ENCODE results near the gene SMG1. TPM values are rescaled to one million over a fixed set of nuclear protein-coding genes. Genes with fewer than 3 reads are reported as not detected.
"Not testable (repeated sequence)": the region's sequence is repeated elsewhere in the genome, so short reads cannot be mapped to it uniquely, and the experiment has no call there.

SMG1 gene
- total RNA-seq, 1 experiment from 2014 or later: 96.4 TPM

DNA sequence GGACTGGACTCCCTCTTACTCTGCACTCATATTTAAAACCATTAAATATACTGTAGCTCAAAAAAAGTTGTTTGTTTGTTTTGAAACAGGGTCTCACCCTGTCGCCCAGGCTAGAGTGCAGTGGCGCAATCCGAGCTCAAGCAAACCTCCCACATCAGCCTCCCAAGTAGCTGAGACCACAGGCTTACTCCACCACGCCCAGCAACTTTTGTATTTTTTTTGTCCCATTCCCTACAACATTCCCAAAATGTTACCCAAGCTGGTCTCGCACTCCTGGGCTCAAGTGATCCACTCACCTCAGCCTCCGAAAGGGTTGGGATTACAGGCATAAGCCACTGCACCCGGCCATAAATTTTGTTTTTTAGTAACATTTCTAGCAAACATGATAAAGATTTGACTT is 23.4 kb downstream of the SMG1 start:
- H4K5ac ChIP-seq (ENCODE audit: insufficient read length, low read depth, low read length); H3K9ac ChIP-seq (ENCODE audit: extremely low read depth, insufficient read length, low read length); H3T11ph ChIP-seq (ENCODE audit: low read length); H2BK20ac ChIP-seq (ENCODE audit: low read depth, low read length, poor library complexity, severe bottlenecking); H3K4me1 ChIP-seq (ENCODE audit: insufficient read depth, low read length); H2BK15ac ChIP-seq (ENCODE audit: low read depth, low read length); H3K36me3 Mint-ChIP-seq (ENCODE audit: insufficient read depth in 1 of 3, low read depth in 3 of 3); H3K27me3 Mint-ChIP-seq (ENCODE audit: low read depth); H3K9me3 Mint-ChIP-seq; H4K8ac ChIP-seq (replicated peaks; ENCODE audit: insufficient read length, low read depth, low read length); H2BK120ac ChIP-seq (ENCODE audit: low read depth, low read length, poor library complexity, severe bottlenecking); H3K23me2 ChIP-seq (ENCODE audit: insufficient read length, low read depth, low read length, poor library complexity, severe bottlenecking); H3K23ac ChIP-seq (ENCODE audit: insufficient read length, low read depth, low read length); H2BK5ac ChIP-seq (ENCODE audit: insufficient read length, low read length); H3K79me1 ChIP-seq (ENCODE audit: insufficient read depth, low read depth, low read length, poor library complexity, severe bottlenecking); H3K14ac ChIP-seq (ENCODE audit: insufficient read depth, low read length); DNase-seq; H4K91ac ChIP-seq (ENCODE audit: insufficient read length, low read depth, low read length); H3K56ac ChIP-seq (ENCODE audit: insufficient read length, low read depth, low read length); H3K18ac ChIP-seq (ENCODE audit: insufficient read length, low read depth, low read length); H4K20me1 ChIP-seq (ENCODE audit: control insufficient read depth, insufficient read depth, insufficient read length); H3K27me3 ChIP-seq (ENCODE audit: insufficient read depth, low read length); H3K4me2 ChIP-seq (ENCODE audit: insufficient read depth, insufficient read length, low read length); H3K4ac ChIP-seq (ENCODE audit: low read depth, low read length); H3K9me3 ChIP-seq (ENCODE audit: control insufficient read depth, low read depth, low read length); H3K27ac ChIP-seq (ENCODE audit: insufficient read length, low read depth, low read length); H2AK5ac ChIP-seq (ENCODE audit: insufficient read length, low read length); H2AFZ ChIP-seq (ENCODE audit: low read length); H2BK12ac ChIP-seq (ENCODE audit: insufficient read length, low read depth, low read length): not testable (repeated sequence)
- peaks cover 14% of the 10 kb centered on the region; the same call in 1 of the 2 replicates for H3K79me2 ChIP-seq (ENCODE audit: insufficient read depth, low read length)
- H3K27ac Mint-ChIP-seq: peak overlapping the region in 2 of 3 experiments; percentile 39 to 83; a peak in 1 of 7 replicates
- H3K4me3 Mint-ChIP-seq: 0 out of 5 replicates have a peak overlapping the region, but pooled peaks of 1 of the 2 experiments have one; percentile 19
- peaks cover 12 to 14% of the 10 kb centered on the region in 2 experiments for H3K4me1 Mint-ChIP-seq
- no CpG with 5 or more reads among the region's 7 CpGs for WGBS (ENCODE audit: extremely low coverage, insufficient read length, low lambda C conversion rate)

DNA sequence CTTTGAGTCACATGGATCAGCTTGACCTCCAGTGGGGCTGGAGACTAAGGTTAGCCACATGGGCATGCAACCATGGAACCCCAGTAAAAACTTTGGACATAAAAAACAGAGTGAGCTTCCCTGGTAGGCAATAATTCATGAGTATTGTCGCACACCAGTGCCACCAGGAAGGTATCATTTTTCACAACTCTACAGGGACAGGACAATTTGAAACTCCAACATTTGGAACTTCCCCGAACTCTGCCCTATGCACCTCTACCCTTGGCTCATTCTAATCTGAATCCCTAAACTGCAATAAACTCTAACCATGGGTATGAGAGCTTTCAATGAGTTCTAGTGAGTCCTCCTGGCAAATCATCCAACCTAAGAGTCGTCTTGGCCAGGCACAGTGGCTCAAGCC is 24.2 kb downstream of the SMG1 start:
- H3K4me3 Mint-ChIP-seq; H2BK15ac ChIP-seq (ENCODE audit: low read depth, low read length); H3K27me3 ChIP-seq (ENCODE audit: insufficient read depth, low read length); H3K9ac ChIP-seq (ENCODE audit: extremely low read depth, insufficient read length, low read length); H3K18ac ChIP-seq (ENCODE audit: insufficient read length, low read depth, low read length); H4K8ac ChIP-seq (replicated peaks; ENCODE audit: insufficient read length, low read depth, low read length); H3K56ac ChIP-seq (ENCODE audit: insufficient read length, low read depth, low read length); H3K9me3 Mint-ChIP-seq; H3K27ac ChIP-seq (ENCODE audit: insufficient read length, low read depth, low read length); H4K91ac ChIP-seq (ENCODE audit: insufficient read length, low read depth, low read length); DNase-seq; H3K23ac ChIP-seq (ENCODE audit: insufficient read length, low read depth, low read length); H2BK5ac ChIP-seq (ENCODE audit: insufficient read length, low read length); H3K36me3 Mint-ChIP-seq (ENCODE audit: insufficient read depth in 1 of 3, low read depth in 3 of 3); H2AFZ ChIP-seq (ENCODE audit: low read length); H2AK5ac ChIP-seq (ENCODE audit: insufficient read length, low read length); H3K9me3 ChIP-seq (ENCODE audit: control insufficient read depth, low read depth, low read length); H3K14ac ChIP-seq (ENCODE audit: insufficient read depth, low read length); H3K4ac ChIP-seq (ENCODE audit: low read depth, low read length); H3K4me2 ChIP-seq (ENCODE audit: insufficient read depth, insufficient read length, low read length); H2BK20ac ChIP-seq (ENCODE audit: low read depth, low read length, poor library complexity, severe bottlenecking); H2BK12ac ChIP-seq (ENCODE audit: insufficient read length, low read depth, low read length); H4K20me1 ChIP-seq (ENCODE audit: control insufficient read depth, insufficient read depth, insufficient read length); H3K27me3 Mint-ChIP-seq (ENCODE audit: low read depth); H3K79me1 ChIP-seq (ENCODE audit: insufficient read depth, low read depth, low read length, poor library complexity, severe bottlenecking); H3K4me1 ChIP-seq (ENCODE audit: insufficient read depth, low read length); H2BK120ac ChIP-seq (ENCODE audit: low read depth, low read length, poor library complexity, severe bottlenecking); H3T11ph ChIP-seq (ENCODE audit: low read length); H4K5ac ChIP-seq (ENCODE audit: insufficient read length, low read depth, low read length); H3K23me2 ChIP-seq (ENCODE audit: insufficient read length, low read depth, low read length, poor library complexity, severe bottlenecking): not testable (repeated sequence)
- no CpG with 5 or more reads among the region's 3 CpGs for WGBS (ENCODE audit: extremely low coverage, insufficient read length, low lambda C conversion rate)
- H3K79me2 ChIP-seq (ENCODE audit: insufficient read depth, low read length): peaks cover 11% of the 10 kb centered on the region; the same call in 1 of the 2 replicates
- Mint-ChIP-seq H3K27ac (peak overlapping the region in 2 of 3 experiments; percentile 52 to 88; a peak in 3 of 7 replicates), H3K4me1 (peaks cover 12 to 14% of the 10 kb centered on the region in 2 experiments)
